NCI-H187 (cell line): ENCODE results near the gene GNA15.

Experiments
- DNase-seq, 2 experiments: peaks; one replicate each; lab custom pipeline; 2025; lab: John Stamatoyannopoulos, UW

Gene GNA15

DNA sequence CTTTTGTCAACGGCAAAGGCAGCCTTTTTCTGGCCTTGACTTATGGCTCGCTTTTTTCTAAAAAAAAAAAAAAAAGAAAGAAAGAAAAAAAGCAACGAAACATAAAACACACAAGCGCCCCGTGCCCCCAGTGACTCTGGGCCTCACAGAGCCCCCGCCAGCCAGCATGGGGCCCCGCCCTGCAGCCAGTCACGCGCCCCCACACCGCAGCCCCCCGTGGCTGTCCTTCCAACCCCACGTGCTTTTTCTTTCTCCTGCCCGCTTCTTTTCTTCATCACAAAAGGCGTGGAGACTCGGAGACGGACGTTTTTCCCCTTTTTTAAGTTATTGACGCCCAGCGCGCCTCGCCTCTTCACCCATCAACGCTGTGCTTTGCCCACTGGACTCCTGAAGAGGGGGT lies 14.4 kb upstream of the GNA15 start:
- DNase-seq: no peak

DNA sequence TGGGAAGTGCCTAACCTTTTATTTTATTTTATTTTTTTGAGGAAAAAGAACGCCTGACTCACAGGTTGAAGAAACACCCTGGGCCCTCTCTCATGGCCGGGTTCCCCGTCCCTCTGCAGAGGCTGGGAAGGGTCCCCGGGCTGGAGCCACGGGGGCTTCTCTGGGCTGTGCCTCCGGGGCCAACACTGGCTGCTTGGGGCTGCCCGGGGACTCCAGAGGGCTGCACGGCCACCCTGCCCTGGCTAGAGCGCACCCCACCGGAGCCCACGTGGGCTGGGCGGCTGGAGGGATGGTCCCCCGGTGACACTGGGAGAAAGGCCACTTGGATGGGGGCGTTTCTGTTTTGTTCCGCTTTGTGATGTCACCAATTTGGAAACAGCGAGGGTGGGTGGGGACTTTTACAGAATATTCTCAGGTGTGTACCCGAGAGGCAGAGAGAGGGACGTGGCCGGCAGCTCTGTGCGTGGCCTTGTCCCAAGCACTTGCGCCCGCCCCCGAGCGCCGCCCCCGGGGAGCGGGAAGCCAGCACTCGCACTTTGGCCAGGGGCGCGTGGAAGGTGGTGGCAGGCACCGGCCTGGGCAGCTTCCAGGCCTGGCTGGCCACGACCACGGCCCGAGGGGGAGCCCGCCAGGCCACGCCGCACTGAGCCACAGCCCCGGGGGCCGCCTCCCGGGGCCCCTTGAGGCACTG lies 13.9 kb upstream of the GNA15 start:
- DNase-seq: no peak

DNA sequence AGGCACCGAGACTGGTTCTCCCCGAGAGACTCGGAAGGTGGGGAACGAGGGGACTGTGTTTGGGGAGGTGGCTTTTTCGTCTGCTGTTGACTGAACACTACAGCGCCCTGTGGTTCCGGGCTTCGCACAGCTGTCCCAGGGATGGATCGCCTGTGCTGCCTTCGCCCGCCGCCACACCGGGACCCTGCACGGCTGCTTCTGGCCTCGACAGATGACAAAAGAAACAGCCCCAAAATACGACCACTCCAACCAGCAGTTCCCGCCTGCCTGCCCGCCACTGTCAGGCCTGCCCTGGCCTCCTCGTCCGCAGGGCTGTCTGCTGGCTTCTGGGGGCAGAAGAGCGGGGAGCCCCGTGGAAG lies 13.3 kb upstream of the GNA15 start:
- DNase-seq: no peak

DNA sequence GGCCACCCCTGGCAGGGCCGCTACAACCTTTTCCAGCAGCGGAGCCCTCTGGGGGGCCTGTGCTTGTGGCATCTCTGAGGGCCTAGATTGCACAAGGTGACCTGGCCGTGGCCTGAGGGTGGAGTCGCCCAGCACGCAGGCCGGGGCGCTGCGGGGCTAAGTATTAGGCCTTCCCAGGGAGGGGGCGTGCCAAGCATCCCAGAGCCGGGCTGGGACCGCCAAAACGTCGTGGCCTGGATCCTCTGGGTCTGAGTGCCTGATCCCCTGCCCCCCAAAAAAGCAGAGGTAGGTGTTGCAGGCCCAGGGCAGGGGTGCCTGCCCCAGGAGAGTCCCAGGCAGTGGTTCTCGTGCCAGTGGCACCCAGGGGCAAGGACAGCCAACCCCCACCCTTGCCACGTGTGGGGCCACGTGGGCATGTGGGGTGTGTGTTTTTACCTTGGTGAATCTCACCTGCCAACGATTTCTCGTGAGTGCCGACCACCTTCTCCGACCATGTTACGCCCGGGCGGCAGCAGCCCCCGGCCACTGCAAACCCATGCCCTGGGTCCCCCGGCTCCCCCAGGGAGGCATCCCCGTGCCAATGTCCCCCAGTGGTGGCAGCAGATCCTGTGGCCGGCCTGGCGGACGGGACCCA lies 12.6 kb upstream of the GNA15 start:
- no peak for DNase-seq

DNA sequence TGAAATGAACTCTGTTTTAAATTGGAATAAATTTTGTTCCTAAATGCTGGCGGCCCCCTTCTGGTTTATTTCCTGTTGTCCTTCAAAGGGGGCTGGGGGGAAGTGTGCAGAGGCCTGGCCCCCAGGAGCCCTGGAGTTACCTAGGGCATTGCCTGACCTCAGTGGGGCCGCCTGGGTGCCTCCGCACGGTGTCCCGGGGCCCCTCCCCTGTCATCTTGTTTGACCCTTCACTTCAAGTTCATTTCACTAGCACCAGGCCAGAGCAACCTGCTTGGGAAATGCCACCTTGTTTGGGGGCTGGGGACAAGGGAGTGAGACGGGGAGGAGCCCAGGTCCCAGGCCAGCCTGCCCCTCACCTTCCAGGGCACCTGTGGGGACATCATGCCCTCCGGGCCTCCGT lies 11.9 kb upstream of the GNA15 start:
- no peak for DNase-seq

DNA sequence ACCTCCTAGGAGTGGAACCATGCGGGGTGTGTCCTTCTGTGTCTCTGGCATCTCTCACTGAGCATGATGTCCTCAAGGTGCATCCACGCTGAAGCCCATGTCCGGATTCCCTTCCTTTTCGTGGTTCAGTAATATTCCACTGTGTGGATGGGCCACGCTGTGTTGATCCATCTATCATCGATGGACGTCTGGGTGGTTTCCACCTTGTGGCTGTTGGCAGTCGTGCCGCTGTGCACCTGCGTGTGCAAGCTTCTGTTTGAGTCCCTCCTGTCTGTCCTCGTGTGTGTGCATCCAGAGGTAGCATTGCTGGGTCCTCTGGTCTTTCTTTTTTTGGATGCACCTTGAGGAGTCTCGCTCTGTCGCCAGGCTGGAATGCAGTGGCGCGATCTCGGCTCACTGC lies 11.2 kb upstream of the GNA15 start:
- DNase-seq: no peak

DNA sequence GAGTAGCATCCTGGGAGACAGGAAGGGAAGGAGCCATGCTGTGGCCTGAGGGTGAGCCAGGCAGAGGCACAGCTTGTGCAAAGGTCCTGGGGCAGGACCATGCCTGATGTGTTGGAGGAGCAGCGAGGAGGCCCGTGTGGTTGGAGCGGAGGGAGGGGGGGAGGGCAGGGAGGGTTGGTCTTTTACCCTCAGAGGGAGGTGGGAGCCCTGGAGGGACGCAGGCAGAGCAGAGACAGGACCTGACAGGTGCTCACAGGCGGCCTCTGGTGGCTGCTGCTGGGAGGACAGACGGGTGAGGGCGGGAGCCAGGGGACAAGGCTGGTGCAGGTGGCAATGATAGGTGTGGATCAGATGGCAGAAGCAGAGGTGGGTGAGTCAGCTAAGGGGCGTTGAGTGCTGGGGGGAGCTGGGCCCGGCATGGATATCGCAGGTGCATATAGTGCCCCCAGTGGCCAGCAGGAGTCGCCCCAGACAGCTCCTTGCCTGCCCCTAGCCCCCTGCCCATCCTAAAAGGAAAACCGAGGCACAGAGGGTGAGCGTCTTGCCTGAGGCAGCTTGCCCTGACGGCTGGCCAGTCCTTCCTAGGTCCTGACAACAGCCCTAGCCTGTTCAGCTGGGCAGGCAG lies 9.8 kb upstream of the GNA15 start:
- DNase-seq: peak; percentile 13 to 43

DNA sequence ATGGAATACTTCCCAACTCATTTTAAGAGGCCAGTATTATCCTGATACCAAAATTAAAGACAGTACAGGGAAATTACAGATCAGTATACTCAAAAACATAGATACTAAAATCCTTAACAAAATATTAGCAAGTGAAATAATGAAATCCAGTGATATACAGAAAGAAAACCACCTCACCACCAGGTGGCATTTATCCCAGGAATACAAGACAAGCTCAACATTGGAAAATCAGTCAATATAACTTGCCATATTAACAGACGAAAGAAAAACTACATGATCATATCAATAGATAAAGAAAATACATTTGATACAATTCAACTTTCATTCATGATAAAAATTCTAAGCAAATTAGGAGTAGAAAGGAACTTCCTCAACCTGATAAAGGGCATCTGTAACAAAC lies 6.7 kb upstream of the GNA15 start:
- DNase-seq: no peak

DNA sequence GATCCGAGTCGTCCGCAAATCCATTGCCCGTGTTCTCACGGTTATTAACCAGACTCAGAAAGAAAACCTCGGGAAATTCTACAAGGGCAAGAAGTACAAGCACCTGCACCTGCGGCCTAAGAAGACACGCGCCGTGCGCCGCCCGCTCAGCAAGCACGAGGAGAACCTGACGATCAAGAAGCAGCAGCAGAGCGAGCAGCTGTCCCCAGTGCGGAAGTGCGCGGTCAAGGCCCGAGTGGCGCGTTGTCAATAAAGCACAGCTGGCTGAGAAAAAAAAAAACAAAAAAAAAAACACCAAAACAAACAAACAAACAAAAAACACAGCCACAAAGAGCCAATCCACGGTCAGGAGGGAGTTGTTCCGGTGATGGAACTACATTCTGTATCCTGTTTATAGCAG lies 4.7 kb upstream of the GNA15 start:
- no peak for DNase-seq

DNA sequence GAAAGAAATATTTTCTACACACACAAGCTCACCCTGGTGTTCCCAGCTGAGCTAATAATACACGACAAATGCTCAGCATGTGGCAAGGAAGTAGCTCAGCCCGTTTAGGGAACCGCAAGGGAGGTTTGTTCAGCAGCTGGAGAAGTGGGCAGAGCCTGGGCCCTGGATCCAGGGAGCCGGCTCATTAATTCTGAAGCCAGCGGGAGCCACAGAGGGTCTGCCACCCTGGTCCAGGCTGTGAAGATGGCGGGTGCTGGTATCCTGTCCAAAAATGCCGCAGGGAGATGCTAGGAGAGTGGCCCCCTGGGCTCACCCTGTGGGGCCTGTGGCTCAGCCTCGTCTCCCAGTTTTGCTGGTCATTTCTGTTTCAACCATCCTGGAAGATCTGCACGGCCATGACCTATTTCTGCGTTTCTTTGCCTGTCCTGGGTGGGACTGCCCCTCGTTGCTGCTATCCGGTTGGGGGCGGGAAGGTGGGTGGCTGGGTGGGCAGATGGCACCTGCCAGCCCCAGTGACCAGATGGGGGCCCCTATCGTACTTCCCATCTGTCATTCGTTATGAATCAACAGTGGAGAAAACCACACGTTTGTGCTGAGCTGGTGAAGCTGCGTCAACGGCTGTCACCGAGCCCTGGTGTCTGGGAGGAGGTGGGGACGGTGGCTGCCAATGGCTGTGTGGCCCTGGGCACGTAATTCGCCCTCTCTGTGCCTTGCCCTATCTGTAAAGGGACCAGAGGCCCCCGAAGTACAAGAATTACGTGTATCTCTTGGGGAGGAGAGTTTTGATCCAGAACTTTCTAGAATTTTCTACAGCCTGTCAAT lies 2.7 kb upstream of the GNA15 start:
- DNase-seq: no peak

DNA sequence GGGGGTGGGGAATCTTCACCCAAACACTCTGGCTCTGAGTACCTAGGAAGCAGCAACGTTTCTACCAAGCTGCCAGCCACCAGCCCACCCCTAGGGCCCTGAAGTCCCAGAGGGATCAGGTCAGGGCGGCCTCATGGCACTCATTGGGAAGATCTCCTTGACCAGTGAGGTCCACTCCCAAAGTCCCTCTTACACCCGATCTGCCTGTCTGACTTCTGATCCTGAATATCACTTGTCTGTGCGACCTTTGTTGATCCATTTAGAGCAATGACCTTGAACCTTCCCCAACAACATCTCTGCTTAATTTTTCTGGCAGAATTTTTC lies 2.1 kb upstream of the GNA15 start:
- DNase-seq: no peak

DNA sequence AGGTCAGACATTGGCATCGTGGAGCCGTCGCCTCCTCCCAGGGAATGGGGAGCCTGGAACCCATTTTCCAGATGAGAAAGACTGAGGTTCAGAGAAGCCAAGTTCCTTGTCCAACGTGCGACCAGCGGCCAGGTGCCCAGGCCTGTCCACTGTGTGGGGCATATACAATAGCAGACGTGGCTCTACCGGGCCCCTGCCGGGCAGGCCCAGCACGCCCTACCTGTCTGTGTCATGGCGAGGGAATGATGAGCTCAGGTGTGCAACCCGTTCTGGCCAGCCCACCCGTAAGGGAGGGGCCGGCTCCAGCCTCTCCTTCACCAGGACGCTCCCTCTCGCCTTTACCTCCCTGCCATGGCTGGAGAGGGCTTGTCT lies 837 bp downstream of the GNA15 start:
- no peak for DNase-seq

DNA sequence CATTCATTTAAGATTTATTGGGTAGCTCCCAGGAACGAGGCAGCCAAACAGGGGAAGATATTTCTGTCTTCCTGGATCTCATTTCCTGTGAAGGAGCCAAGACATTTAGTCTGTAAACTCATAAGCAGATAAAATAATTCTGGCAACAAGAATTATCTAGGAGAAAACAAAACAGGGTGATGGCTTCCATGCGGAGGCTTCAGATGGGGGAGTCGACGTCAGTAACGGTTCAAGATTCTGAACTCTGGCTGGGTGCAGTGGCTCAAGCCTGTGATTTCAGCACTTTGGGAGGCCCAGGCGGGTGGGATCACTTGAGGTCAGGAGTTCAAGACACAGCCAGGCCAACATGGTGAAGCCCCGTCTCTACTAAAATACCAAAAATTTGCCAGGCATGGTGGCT lies 1.3 kb downstream of the GNA15 start:
- no peak for DNase-seq

DNA sequence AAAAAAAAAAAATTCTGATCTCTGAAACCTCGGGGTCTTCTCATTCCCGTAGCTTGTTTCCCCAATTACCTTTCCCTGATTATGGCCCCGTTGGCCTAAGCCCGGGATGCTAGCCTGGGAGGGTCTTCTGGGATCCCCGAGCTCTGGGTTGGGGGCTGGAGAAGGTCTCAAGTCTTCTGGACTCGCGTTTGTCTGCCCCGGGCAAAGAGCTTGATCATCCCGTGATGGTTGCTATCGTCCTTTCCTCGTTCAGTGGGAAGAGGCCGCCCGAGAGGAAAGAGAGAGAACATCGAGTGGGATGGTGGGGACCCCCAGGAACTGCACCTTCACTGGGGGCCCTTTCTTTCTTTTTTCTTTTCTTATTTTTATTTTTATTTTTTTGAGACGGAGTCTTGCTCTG lies 2.4 kb downstream of the GNA15 start:
- DNase-seq: no peak

DNA sequence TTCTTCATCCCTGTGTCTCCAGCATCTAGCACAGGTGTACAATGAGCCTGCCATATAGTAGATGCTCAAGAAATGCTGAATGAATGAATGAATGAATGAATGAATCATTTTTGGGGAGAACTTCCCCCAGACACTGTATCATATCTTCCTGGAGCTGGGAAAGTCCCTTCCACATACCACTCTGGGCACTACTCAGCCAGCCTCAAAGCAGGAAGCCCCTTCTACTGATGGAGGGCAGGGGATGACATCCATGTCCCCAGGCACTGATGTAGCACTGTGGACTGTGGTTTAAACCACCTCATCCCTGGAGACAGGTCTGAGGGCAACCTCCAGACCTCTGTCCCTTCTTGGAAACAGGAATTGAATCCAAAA lies 4.8 kb downstream of the GNA15 start:
- no peak for DNase-seq

DNA sequence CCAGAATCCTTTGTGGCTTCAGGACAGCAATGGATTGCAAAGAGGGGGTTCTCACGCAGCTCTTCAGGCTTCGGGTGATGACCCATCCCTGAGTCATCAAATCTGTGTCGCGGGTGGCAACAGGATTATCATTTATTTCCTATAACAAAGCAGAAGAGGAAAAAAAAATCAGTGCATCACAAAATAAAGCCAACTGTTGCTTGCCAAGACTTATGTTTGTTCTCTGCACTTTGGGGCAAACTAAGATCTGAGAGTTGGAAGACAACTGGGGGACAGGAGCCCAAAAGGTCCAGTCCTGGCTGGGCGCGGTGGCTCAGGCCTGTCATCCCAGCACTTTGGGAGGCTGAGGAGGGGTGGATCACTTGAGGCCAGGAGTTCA lies 6.4 kb downstream of the GNA15 start:
- no peak for DNase-seq

DNA sequence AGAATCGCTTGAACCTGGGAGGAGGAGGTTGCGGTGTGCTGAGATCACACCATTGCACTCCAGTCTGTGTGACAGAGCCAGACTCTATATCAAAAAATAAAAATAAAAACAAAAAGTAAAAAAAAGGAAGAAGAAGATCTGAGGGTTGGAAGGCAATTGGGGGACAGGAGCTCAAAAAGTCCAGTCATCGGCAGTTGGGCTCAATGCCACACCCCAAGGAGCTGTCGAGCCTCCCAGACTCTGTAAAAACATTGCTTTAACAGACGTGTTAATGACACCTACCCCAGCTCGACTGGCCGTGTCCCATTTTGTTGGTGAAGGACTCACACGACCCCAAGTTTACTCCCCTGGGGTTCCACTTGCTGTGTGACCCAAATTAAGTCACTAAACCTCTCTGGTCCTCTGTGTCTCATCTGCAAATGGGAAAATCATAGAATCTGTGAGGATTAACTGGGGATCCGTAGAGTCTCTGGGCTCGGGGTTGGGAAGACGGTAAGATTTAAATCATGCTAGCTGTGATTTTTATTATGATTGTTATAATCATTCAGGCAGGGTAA lies 7.0 kb downstream of the GNA15 start:
- no peak for DNase-seq

DNA sequence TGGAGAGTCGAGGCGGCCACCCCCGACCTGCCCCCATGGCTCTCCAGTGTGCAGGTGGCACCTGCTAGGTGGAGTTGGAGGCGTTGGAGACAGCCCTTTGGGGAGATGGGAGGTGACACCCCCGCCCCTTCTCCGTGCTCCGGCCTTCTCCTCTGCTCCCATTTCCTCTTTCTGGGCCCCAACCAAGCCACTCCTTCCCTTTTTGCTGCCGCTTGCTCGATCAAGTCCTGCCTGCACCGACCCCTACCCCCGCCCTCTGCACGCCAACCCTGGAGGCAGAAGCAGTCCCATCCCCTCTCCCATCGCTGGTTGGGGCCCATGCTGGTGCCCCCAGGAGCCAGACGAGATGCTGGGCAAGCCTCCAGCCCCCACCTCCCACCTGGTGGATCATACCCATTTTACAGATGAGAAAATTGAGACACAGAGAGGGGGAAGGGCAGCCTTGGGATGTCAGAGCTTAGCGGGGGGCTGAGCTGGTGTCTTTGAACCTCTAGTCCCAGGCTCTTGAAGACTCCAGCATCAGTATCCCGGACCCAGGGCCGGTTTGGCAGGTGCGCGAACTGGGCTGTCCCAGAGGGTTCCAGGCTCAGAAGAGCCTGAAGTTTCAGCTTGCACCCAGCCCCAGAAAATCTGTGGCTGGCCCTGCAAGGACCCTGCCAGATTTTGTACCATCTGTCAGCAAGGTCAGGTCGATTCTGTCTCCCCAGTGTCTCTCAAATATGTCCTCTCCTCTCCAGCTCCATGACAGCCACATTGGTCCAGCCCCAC lies 10.3 kb downstream of the GNA15 start:
- no peak for DNase-seq

DNA sequence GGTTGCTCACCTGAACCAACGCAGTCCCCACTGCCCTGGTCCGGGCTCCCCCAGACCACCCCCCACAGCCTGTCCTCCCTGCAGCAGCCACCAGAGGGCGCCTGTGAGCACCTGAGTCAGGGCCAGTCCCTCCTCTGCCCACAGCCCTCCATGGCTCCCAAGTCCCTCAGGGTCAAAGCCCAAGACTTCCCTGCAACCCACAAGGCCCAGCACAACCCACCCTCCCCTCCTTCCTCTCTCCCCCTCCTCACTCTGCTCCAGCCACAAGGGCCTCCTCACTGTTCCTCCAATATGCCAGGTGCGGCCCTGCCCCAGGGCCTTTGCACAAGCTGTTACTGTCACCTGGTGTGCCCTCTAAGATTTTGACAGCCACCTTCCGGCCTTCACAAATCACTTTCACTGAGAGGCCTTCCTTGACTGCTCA lies 10.9 kb downstream of the GNA15 start:
- DNase-seq: no peak

DNA sequence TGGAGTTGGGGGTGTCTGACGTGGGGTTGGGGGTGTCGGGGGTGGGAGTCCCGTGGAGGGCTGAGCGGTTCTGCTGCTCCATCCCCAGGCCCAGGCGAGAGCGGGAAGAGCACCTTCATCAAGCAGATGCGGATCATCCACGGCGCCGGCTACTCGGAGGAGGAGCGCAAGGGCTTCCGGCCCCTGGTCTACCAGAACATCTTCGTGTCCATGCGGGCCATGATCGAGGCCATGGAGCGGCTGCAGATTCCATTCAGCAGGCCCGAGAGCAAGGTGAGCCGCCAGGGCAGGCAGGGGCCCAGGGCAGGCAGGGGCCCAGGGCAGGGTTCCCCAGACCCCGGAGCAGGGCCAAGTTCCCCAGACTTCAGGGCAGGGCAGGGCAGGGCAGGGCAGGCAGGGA lies 12.7 kb downstream of the GNA15 start:
- DNase-seq: no peak

DNA sequence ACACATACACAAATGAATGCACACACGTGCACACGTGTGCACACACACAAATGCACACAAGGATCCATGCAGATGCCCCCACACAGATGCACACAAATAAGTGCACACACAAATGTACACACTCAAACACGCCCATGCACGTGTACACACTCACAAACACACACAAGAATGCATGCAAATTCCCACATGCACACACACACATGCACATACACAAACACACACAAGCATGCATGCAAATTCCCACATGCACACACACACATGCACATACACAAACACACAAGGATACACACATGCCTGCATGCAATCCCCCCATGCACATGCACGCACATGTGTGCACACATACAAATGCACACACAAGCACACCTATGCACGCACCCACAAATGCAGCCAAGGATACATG lies 13.3 kb downstream of the GNA15 start:
- DNase-seq: no peak
